Activated naive CD4-positive, alpha-beta T cell treated with Interleukin-2 at 50 U/mL for 16 hours (primary cell): ENCODE data around the gene FBXL7.

ENCODE experiments used
- DNase-seq: peaks from one replicate; pipeline ENCODE4 v3.0.0-alpha.2; 2020

The FBXL7 gene

GRCh38 chr5:15904899-15905830, 405.2 kb downstream of the FBXL7 start:
- no peak for DNase-seq

GRCh38 chr5:15914638-15915037, 414.7 kb downstream of the FBXL7 start:
- DNase-seq = no peak

DNA sequence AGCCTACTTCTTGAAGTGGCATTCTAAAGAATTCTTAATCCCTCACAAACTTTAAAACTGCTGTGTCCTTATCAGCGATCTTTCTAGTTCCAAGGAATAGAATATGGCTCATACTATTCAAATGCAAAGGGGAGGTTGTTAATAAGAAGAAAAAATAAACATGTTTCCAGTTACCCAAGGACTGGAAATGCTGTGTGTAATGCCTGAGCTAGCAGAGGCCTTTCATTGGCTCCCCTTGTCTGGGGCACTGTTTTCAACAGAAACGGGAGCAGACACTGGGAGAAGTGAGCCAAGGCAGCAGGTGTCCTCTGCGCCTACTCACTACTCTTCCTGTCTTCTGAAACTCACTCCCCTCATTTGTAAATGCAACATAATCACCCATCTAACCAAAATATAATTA, 426.6 kb downstream of the FBXL7 start:
- DNase-seq = no peak

- DNase-seq = no peak
Observed at GRCh38 chr5:15927710-15928380, 427.9 kb downstream of the FBXL7 start.

- no peak for DNase-seq
Observed at GRCh38 chr5:15929611-15930263, 429.8 kb downstream of the FBXL7 start.

- DNase-seq = no peak
Observed at GRCh38 chr5:15932066-15932465, 432.1 kb downstream of the FBXL7 start.

DNA sequence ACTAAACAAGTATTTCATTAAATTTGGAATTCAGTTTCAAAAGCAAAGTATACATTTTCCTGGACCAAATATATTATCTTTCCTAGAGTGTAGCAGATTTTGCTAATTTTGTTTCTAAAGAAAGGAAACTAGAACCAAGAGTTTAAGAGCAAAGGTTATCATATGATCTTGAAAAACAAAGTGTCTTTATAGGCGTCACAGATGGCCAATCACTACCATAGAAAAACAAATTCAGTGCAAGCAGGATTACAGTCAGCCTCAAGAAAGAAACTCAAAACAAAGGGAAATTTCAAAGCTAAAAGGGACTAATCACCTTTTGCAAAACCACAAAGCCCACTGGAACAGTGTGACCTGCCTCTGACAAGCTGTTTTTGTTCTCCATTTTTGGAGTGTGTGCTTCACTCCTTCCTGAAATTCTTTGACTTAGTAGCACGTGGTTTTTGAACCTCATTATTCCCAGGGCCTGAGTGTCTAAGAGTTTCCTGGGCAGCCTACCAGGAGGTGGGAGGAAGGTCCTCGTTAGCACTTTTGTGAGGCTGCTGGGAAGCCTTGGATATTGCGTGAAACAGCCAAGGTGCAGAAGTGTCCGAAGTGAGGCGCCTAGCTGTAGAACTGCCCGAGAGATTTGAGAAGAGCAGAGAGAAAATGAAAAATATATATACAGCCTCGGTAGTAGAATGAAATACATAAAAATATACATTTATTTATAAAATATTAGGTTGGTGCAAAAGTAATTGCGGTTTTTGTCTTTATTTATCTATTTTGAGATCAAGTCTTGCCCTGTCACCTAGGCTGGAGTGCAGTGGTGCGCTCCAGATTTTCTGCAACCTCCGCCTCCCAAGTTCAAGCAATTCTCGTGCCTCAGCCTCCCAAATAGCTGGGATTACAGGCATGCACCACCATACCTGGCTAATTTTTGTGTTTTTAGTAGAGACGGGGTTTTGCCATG, 433.6 kb downstream of the FBXL7 start:
- no peak for DNase-seq

DNA sequence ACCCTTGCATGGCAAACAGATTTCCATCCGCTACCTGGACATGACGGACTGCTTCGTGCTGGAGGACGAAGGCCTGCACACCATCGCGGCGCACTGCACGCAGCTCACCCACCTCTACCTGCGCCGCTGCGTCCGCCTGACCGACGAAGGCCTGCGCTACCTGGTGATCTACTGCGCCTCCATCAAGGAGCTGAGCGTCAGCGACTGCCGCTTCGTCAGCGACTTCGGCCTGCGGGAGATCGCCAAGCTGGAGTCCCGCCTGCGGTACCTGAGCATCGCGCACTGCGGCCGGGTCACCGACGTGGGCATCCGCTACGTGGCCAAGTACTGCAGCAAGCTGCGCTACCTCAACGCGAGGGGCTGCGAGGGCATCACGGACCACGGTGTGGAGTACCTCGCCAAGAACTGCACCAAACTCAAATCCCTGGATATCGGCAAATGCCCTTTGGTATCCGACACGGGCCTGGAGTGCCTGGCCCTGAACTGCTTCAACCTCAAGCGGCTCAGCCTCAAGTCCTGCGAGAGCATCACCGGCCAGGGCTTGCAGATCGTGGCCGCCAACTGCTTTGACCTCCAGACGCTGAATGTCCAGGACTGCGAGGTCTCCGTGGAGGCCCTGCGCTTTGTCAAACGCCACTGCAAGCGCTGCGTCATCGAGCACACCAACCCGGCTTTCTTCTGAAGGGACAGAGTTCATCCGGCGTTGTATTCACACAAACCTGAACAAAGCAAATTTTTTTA, 436.7 kb downstream of the FBXL7 start:
- DNase-seq = no peak

- DNase-seq = no peak
Observed at GRCh38 chr5:15937708-15938107, 437.7 kb downstream of the FBXL7 start.

DNA sequence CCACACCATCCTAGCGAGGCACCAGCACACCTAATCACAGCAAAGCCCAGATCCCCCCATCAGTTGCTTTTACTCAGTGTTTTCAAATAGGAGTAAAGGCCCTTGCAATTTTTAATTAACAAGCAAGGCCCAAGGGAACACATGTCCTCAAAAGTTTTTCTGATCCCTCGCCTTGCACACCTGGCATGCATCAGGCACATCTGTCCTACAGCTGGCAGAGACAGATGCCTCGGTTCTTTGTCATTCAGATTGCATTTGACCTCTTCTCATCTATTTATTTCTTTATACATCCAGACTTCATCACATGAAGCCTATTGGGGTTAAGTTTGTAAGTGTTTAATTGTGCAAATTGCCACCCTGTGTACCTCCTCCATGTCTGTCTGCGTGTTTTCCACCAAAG, 438.2 kb downstream of the FBXL7 start:
- DNase-seq = no peak

DNA sequence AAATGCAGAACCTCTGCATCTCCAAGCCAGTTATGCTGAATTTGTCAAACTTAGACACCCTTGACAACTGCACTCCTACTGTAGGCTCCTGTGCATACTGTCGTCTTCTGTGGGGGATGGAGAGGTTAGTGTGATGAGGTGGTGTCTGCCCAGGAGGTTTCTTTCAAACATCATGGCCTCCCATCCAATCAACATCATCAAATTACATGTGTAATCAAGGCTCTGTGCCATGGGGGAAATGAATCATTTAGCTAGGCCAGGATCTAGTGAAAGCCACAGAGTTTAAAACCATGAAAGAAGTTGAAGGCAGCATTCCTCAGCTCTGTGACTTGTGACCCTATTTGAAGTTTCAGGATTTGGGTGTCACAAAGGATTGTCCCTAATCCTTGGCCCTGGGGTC, 439.0 kb downstream of the FBXL7 start:
- DNase-seq = no peak

DNA sequence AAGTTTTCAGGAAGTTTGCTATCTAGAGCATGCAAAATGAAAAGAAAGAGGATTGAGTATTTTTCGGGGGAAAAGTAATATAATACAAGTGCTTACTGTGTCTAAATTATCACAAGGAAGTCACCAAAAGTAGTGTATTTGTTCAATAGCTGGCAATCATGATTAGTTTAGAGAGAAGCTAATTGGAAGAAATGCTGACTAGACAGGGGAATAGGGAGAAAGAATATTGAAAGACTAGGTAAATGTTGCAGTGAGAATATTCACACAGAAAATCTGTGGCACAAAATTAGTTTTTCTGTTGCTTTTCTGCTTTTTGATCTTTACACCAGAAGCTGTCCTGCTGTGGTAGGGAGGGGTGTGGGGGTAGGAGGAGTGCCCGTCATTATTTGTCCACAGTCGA, 440.9 kb downstream of the FBXL7 start:
- no peak for DNase-seq

GRCh38 chr5:15943487-15943886, 443.5 kb downstream of the FBXL7 start:
- DNase-seq = no peak

GRCh38 chr5:15946026-15946425, 446.0 kb downstream of the FBXL7 start:
- DNase-seq = no peak

DNA sequence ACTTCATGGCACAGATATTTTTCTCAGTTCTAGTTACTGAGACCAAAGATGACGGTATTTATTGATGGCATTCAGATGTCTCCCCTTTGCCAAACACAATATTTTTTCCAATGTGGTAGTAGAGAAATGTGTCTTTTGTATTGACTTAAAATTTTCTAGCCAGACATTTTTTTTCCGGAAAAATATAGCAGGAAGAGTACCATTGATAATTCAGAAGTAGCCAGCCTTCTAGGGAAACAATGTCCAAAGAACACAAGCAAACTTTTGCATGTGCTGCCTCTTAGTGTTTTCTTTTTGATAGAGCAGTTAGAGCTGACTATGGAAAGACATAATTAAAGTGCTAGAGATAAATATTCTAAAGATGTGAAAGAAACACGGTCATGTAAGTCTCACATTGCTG, 448.2 kb downstream of the FBXL7 start:
- DNase-seq = no peak

DNA sequence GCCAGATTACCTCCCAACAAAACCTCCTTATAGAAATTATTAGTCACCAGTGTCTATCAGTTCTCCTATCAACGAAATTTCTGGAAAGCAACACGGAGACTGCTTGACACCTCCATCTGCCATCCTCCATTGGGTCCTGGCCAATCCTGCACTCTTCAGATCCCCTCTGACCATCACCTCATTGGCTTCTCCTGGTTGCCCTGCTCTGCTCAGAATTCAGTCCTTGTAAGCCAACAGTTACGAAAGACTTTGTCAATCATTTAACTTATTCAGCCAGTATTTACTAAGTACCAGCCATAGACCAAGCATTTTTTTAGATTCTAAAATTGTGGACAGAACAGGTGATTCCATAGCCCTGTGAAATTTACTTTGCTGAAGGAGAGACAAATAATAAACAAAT, 451.1 kb downstream of the FBXL7 start:
- DNase-seq = no peak

DNA sequence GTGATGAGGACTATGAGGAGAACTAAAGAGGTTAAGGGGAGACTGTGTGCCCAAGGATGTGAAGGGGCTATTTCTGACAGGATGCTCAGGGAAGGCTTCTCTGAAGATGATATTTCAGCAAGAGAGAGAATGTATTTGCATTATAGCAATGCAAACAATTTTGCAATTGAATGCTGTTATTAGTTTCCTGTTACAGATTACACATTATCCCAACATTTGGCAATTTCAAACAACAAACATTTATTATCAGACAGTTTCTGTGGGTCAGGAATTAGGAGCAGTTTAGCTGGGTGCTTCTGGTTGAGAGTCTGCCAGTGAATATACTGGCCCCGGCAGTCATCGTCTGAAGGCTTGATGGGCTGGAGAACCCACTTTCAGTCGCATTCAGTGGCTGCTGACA, 451.6 kb downstream of the FBXL7 start:
- DNase-seq = no peak

DNA sequence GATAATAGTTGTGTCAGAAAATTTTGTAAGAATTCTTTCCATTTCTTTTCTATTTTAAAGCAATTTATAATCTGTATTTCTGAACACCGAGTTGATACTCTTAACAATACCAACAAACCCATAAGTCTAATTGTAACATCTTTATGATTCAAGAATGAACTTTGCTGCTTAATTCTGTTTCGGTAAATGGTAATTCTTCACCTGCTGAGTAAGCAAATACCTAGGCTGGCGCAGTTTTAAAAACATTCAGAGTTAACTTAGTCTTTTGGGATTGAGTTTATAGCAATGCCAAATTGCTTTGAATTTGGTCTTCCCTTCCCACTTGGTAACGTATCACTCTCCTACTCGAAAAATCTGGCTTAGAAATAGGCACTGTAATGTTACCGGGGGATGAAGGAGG, 456.6 kb downstream of the FBXL7 start:
- no peak for DNase-seq

GRCh38 chr5:15957124-15957523, 457.1 kb downstream of the FBXL7 start:
- no peak for DNase-seq

DNA sequence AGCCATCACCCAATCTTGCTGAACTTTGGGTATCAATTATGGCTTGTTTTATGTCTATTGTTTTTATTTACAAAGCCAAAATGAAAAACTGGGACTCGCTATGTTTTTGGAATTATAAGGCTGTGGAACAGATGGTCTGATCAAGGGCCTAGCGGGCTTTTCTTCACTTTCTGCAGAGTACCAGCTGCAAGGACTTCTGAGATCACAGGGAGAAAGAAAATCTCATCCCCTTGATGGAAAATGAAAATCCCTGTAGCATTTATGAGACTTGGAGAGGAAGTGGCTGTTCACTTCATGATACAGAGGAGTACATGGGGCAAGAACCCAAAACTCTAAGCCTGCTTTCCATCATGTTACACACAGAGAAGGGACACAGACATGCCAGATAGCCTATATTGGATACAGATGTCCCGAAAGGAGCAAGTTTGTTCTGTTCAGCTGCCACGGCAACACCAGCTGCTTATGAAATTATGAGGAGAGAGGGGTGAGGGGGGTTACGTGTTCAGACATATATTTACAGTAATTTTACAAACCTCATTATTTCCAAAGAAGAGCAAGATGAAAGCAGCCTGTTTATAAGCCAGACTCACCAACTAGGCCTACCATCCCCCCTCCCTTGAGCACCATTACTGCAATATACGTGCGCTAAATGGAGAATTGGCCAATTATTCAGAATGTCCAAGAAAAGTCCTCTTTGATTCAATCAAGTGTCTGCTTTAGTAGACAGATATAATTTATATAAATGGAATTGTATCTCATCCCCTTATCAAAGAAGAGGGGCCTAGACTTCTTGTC, 459.6 kb downstream of the FBXL7 start:
- no peak for DNase-seq

GRCh38 chr5:15966066-15966640, 466.2 kb downstream of the FBXL7 start:
- DNase-seq = no peak
